OCI-LY7 (cell line): ENCODE data around the gene LAMC1. TPM values are rescaled to one million over a fixed set of nuclear protein-coding genes. Genes with fewer than 3 reads are reported as not detected.

ENCODE experiments used
- BruUV-seq: library from RNA; stranded (reverse); fragments of 400-500 nt; replicated peaks from 2 replicates; lab custom pipeline; 2021; lab: Mats Ljungman, UMichigan
- CTCF ChIA-PET: fragments of 300-600 bp; sonication (Branson Sonifier 250); formaldehyde crosslinking; loops from one replicate; lab custom pipeline; 2022; ENCODE audit warnings: antibody characterized with exemption; ENCODE audit not compliant: unreplicated experiment; lab: Charles Lee
- POLR2A ChIA-PET: fragments of 300-600 bp; sonication (Branson Sonifier 250); formaldehyde crosslinking; loops from one replicate; lab custom pipeline; 2022; ENCODE audit warnings: antibody characterized with exemption; lab: Charles Lee
- DNase-seq: peaks from one replicate; pipeline ENCODE4 v3.0.0-alpha.2; 2015; ENCODE audit warnings: low spot score
- H2AFZ ChIP-seq: fragments of 200-600 bp; sonication (generic), shearing (Covaris generic); 2 replicates; pipeline ENCODE4 v1.6.1; 2014; ENCODE audit warnings: mild to moderate bottlenecking, antibody characterized with exemption, low read length, moderate library complexity
- H3K27ac ChIP-seq: fragments of 200-600 bp; sonication (generic); 2 replicates; pipeline ENCODE4 v1.5.1; 2014; ENCODE audit warnings: mixed run types, low read depth, mild to moderate bottlenecking, moderate library complexity, low read length, inconsistent platforms; ENCODE audit not compliant: poor library complexity, severe bottlenecking
- H3K36me3 ChIP-seq: fragments of 200-600 bp; sonication (generic); 2 replicates; pipeline ENCODE4 v1.6.1; 2014; ENCODE audit warnings: mild to moderate bottlenecking, antibody characterized with exemption, low read length, moderate library complexity, mixed read lengths; ENCODE audit not compliant: insufficient read depth
- H3K4me1 ChIP-seq: fragments of 200-600 bp; sonication (generic); 2 replicates; pipeline ENCODE4 v1.5.1; 2014; ENCODE audit warnings: mild to moderate bottlenecking, low read length; ENCODE audit not compliant: insufficient read depth, poor library complexity, severe bottlenecking
- H3K4me2 ChIP-seq: fragments of 200-600 bp; sonication (generic); 2 replicates; pipeline ENCODE4 v1.6.1; 2014; ENCODE audit warnings: mild to moderate bottlenecking, low read length
- H3K4me3 ChIP-seq: fragments of 200-600 bp; sonication (generic); 2 replicates; pipeline ENCODE4 v1.5.1; 2014; ENCODE audit warnings: mild to moderate bottlenecking, low read depth, low read length; ENCODE audit not compliant: poor library complexity, severe bottlenecking
- H3K79me2 ChIP-seq: fragments of 200-600 bp; sonication (generic); 2 replicates; pipeline ENCODE4 v1.6.1; 2016; ENCODE audit warnings: low read depth, mild to moderate bottlenecking, low read length, moderate library complexity, mixed read lengths; ENCODE audit not compliant: insufficient read depth
- H3K9me2 ChIP-seq: fragments of 200-600 bp; sonication (generic); 2 replicates; pipeline ENCODE4 v1.6.1; 2016; ENCODE audit warnings: mild to moderate bottlenecking, low read length, mixed read lengths; ENCODE audit not compliant: insufficient read depth
- H3K9me3 ChIP-seq: fragments of 200-600 bp; sonication (generic); 2 replicates; pipeline ENCODE4 v1.6.1; 2014; ENCODE audit warnings: mild to moderate bottlenecking, mixed run types, low read length, mixed read lengths
- H4K20me1 ChIP-seq: fragments of 200-600 bp; sonication (generic); 2 replicates; pipeline ENCODE4 v1.6.1; 2014; ENCODE audit warnings: mild to moderate bottlenecking, antibody characterized with exemption, low read length, moderate library complexity, mixed read lengths; ENCODE audit not compliant: insufficient read depth
- EZH2phosphoT487 ChIP-seq: fragments of 200-600 bp; sonication (generic); IDR thresholded peaks from 2 replicates; pipeline ENCODE4 v1.6.1; 2018; ENCODE audit warnings: low read depth, borderline replicate concordance, mild to moderate bottlenecking, mixed run types, antibody characterized with exemption, low read length, moderate library complexity, mixed read lengths
- intact Hi-C: fragments of 100-400 bp; cut with micrococcal nuclease; formaldehyde crosslinking; loops from one replicate; pipeline ENCODE4 v1.10.0; 2022; ENCODE audit not compliant: unreplicated experiment
- total RNA-seq, 2 experiments: library from RNA; depleted of rRNA in 1 of 2; stranded (reverse); fragments of >200 nt in 1 of 2; shearing (Covaris generic) in 1 of 2; gene quantifications; 2 replicates each; pipeline ENCODE4 v1.2.3, GENCODE V29; 2014 to 2022
- TF ChIP-seq, protein P1 (sequence below): fragments of 200-600 bp; sonication (generic); conservative IDR thresholded peaks from 2 replicates; pipeline ENCODE4 v1.5.1; 2014; ENCODE audit warnings: mild to moderate bottlenecking, antibody characterized with exemption, low read length, moderate library complexity, mixed read lengths

The LAMC1 gene
- total RNA-seq, 2 experiments from 2014 or later, result 24.2 to 42.1 TPM

DNA sequence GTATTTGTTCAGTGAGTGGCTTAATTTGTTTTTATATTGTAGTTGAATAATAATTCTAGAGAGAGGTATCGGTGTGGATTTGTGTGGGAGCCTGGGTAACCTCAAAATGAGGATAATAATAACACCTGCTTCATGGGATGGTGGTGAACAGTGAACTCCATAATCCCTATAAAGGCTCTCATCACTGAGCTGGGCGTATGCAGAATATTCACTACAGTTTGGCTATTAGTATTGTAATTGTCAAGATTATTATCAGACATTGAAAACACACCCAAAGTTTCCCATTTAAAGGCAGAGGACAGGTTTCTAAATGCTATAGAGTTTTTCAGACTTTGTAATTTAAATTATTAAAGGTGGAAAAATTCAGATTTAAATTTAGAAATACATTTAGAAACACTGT, 155.8 kb downstream of the LAMC1 start:
- Histone ChIP-seq H3K9me3 (no peaks in the 10 kb centered on the region), H3K36me3 (no peaks in the 10 kb centered on the region), H4K20me1 (no peaks in the 10 kb centered on the region), H3K9me2 (no peaks in the 10 kb centered on the region), H2AFZ (no peak overlapping the region), H3K27ac (no peak overlapping the region), H3K4me1 (no peaks in the 10 kb centered on the region), H3K4me2 (no peak overlapping the region), H3K4me3 (no peak overlapping the region), H3K79me2 (no peaks in the 10 kb centered on the region)
- intact Hi-C loops, result no loop called here
- BruUV-seq, result no TSS peak
- CTCF ChIA-PET, result no interaction called here
- no peak for DNase-seq
- TF ChIP-seq, protein P1, sequence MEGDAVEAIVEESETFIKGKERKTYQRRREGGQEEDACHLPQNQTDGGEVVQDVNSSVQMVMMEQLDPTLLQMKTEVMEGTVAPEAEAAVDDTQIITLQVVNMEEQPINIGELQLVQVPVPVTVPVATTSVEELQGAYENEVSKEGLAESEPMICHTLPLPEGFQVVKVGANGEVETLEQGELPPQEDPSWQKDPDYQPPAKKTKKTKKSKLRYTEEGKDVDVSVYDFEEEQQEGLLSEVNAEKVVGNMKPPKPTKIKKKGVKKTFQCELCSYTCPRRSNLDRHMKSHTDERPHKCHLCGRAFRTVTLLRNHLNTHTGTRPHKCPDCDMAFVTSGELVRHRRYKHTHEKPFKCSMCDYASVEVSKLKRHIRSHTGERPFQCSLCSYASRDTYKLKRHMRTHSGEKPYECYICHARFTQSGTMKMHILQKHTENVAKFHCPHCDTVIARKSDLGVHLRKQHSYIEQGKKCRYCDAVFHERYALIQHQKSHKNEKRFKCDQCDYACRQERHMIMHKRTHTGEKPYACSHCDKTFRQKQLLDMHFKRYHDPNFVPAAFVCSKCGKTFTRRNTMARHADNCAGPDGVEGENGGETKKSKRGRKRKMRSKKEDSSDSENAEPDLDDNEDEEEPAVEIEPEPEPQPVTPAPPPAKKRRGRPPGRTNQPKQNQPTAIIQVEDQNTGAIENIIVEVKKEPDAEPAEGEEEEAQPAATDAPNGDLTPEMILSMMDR, result no peak
- TF ChIP-seq EZH2phosphoT487, result no peak
- POLR2A ChIA-PET, result no interaction called here

DNA sequence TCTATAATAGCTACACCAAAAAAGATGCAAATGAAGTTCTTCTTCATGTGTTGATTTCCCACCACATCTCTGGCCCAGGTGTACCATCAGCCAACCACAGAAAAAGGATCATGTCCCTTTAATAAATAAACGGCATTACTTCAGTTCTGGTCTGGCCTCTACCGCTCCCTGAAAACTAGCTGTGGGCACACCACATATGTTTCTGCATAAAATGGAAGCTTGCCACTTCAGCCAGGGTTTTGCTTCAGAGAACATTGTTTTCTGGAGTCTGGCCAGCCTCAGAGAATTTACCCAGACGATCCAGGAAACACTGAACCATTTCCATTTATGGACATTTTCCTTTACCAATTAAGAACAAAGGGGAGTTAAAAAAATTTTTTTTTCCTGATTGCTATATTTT, 157.0 kb downstream of the LAMC1 start:
- no peaks in the 10 kb centered on the region for H3K9me2 ChIP-seq
- no peak overlapping the region for H2AFZ ChIP-seq
- H3K36me3 ChIP-seq, result no peaks in the 10 kb centered on the region
- no peak overlapping the region for H3K4me2 ChIP-seq
- DNase-seq, result no peak
- ChIA-PET POLR2A (interaction anchor here (1.2 kb wide), 1 partner anchor 16 kb away, joined by 3 read pairs; no protein-coding TSS in a partner anchor), CTCF (no interaction called here)
- no peak overlapping the region for H3K4me3 ChIP-seq
- no peaks in the 10 kb centered on the region for H3K79me2 ChIP-seq
- TF ChIP-seq EZH2phosphoT487, result no peak
- TF ChIP-seq, protein P1, result no peak
- intact Hi-C loops, result no loop called here
- no peaks in the 10 kb centered on the region for H4K20me1 ChIP-seq
- no peak overlapping the region for H3K27ac ChIP-seq
- no peaks in the 10 kb centered on the region for H3K4me1 ChIP-seq
- BruUV-seq, result no TSS peak
- H3K9me3 ChIP-seq, result no peaks in the 10 kb centered on the region

DNA sequence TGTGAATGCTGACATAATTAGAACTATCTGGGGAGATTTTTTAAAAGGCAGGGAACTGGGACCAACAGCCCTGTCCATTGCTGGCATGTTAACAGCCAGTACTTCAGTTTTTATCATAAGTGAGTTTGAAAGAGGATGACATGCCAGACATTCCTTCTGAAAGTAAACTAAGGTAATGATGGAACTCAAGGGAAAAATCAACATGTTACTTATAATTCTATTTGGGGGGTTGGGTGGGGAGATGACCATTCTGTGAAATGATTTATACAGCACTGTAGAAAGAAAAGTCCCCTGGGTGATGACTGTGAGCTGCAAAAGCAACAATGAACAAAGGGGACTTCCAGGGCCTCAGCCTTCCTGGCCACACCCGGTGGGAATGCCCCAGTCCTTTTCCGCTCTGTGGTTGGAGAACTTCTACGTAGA, 157.4 kb downstream of the LAMC1 start:
- Histone ChIP-seq H3K27ac (no peak overlapping the region), H3K36me3 (no peaks in the 10 kb centered on the region), H3K9me2 (no peaks in the 10 kb centered on the region), H2AFZ (no peak overlapping the region), H3K79me2 (no peaks in the 10 kb centered on the region), H4K20me1 (no peaks in the 10 kb centered on the region), H3K9me3 (no peaks in the 10 kb centered on the region), H3K4me2 (no peak overlapping the region), H3K4me3 (no peak overlapping the region), H3K4me1 (no peaks in the 10 kb centered on the region)
- TF ChIP-seq, protein P1, result no peak
- TF ChIP-seq EZH2phosphoT487, result no peak
- POLR2A ChIA-PET, result interaction anchor here (1.2 kb wide), 1 partner anchor 16 kb away, joined by 3 read pairs; no protein-coding TSS in a partner anchor
- CTCF ChIA-PET, result no interaction called here
- BruUV-seq, result no TSS peak
- DNase-seq, result no peak
- intact Hi-C loops, result no loop called here
